ENCODE results near the gene CECR2. TPM values are rescaled to one million over a fixed set of nuclear protein-coding genes. Genes with fewer than 3 reads are reported as not detected.

The CECR2 gene
- total RNA-seq, 1 experiment from 2014 or later, result not detected

DNA sequence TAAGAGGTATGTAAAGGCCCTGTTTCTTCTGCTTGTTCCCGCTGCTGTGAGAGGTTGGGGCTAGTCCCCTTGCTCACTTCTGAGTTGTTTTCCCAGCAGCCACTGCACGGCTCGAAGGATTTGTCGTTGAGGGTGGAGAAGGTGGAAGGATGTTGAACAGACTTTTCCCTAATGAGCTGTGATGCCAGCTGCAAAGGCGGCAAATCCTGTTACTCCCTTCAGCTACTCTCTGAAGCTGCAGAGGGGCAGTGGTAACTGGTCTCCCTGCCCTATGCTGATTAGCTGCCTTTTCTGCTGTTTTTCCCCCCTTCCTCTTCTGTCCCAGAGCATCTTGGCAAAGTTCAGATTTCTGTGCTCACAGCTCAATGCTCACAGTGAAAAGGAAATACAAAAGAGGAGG lies 103.7 kb downstream of the CECR2 start:
- no peak overlapping the region for H3K4me3 ChIP-seq
- H3K36me3 ChIP-seq, result no peaks in the 10 kb centered on the region
- no peaks in the 10 kb centered on the region for H3K9me3 ChIP-seq (replicated peaks)
- no peak for DNase-seq (ENCODE audit: low read depth in 1 of 2, low spot score in 2 of 2)
- no peaks in the 10 kb centered on the region for H3K4me1 ChIP-seq (replicated peaks)
- H3K27me3 ChIP-seq (replicated peaks), result peaks cover 37% of the 10 kb centered on the region
- H3K27ac ChIP-seq, result no peak overlapping the region

DNA sequence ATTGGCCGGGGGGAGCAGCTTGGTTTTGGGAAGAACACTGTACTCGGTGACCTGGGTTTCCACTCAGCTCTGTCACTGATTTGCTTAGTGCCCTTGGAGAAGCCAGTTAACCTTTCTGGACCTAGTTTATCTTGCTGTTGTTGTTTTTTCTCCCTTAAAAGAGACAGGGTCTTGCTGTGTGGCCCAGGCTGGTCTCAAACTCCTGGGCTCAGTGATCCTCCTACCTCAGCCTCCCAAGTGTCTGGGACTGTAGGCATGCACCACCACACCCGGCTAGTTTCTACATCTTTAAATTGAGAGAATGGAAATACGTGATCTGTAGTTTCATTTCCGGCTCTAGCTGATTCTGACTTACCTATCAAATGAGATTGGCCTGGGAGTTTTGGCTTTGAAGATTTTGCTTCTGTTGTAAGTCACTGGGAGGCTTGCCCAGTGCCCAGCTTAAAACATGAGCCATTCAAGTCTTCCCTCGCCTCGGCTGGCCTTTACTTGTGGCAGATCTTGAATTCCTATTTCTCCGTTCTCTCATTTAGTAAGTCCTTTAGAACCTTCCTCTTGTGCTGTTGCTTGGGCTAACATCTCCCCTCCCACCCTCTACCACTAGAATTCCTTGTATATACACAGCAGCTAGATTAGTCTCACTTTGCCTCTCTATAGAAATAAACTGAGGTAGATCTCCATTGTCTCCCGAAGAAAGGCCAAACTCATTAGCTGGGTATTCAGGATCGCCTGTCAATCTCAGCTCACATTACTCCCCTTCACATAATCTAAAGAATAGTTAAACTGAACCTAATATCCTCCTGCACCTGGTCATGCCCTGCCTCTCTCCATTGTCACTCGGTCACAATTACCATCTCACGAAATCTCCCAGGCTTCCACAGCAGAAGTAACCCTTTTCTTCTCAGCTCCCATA lies 106.3 kb downstream of the CECR2 start:
- no peak for DNase-seq (ENCODE audit: low read depth in 1 of 2, low spot score in 2 of 2)
- no peak overlapping the region for H3K4me3 ChIP-seq
- H3K27me3 ChIP-seq (replicated peaks), result peaks cover 50% of the 10 kb centered on the region
- no peak overlapping the region for H3K27ac ChIP-seq
- no peaks in the 10 kb centered on the region for H3K36me3 ChIP-seq
- no peaks in the 10 kb centered on the region for H3K9me3 ChIP-seq (replicated peaks)
- no peaks in the 10 kb centered on the region for H3K4me1 ChIP-seq (replicated peaks)

DNA sequence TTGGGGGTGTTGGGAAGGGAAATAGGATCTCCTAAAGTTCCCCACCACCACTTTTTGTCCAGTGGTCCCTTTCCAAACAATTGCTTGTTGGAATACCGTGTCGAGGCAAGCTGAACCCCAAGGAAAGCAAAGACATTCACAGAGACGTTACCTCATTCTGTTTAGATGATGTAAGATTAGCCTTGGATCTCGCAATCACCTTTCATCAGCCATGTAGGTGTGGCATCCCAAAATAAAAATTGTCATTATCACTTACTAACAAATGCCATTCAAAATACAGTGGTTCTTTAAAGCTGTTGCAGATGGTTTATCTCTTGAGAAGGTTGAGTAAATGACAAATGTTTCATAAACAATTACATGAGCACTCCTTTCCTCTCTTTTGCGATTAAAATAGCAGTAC lies 107.6 kb downstream of the CECR2 start:
- no peak overlapping the region for H3K4me3 ChIP-seq
- DNase-seq (ENCODE audit: low read depth in 1 of 2, low spot score in 2 of 2), result no peak
- no peaks in the 10 kb centered on the region for H3K36me3 ChIP-seq
- no peaks in the 10 kb centered on the region for H3K9me3 ChIP-seq (replicated peaks)
- H3K27me3 ChIP-seq (replicated peaks), result peaks cover 50% of the 10 kb centered on the region
- no peaks in the 10 kb centered on the region for H3K4me1 ChIP-seq (replicated peaks)
- H3K27ac ChIP-seq, result no peak overlapping the region

DNA sequence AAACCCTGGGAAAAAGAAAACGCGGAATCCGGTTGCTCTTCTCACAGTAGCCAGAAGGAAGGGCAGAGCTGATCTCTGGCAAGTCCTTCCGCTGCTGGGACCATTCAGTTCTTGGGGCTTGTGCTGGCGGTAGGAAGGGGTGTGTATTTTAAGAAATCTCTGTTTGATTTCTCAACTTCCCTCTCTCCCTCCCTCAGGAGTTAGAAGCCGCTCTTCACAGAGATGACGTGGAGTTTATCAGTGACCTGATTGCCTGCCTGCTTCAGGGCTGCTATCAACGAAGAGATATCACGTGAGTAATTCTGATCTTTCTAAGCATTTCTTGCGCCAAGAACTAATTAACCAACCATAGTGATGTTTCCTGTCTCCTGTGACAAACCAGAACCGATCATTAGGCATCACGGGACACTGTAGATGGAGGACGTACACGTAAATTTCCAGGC lies 108.2 kb downstream of the CECR2 start:
- H3K4me3 ChIP-seq, result no peak overlapping the region

DNA sequence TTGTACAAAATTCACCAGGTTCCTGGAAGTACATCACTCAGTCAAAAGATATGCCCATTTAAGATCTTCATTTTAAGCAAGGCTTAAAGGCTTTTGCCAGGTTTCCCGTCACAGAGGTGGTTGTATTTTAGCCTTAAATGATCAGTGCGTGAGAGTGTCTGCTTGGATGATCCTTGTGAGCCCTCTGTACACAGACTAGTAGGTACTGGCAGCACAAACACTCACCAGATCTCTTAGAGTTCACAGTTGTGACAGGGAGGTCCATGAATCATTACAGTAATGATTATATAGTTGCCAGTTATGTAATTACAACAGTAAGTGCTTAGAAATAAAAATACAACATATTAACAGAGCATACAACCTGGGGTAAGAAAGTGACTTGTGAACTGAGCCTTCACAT lies 109.9 kb downstream of the CECR2 start:
- H3K27me3 ChIP-seq (replicated peaks), result peaks cover 31% of the 10 kb centered on the region
- H3K27ac ChIP-seq, result no peak overlapping the region
- H3K36me3 ChIP-seq, result no peaks in the 10 kb centered on the region
- DNase-seq (ENCODE audit: low read depth in 1 of 2, low spot score in 2 of 2), result no peak
- H3K4me3 ChIP-seq, result no peak overlapping the region
- H3K9me3 ChIP-seq (replicated peaks), result no peaks in the 10 kb centered on the region
- no peaks in the 10 kb centered on the region for H3K4me1 ChIP-seq (replicated peaks)

More for the DNA sequence above, 108.2 kb downstream of the CECR2 start:
- Histone ChIP-seq H3K27ac (no peak overlapping the region), H3K4me1 (replicated peaks) (no peaks in the 10 kb centered on the region), H3K9me3 (replicated peaks) (no peaks in the 10 kb centered on the region), H3K27me3 (replicated peaks) (peaks cover 48% of the 10 kb centered on the region), H3K36me3 (no peaks in the 10 kb centered on the region)
- no peak for DNase-seq (ENCODE audit: low read depth in 1 of 2, low spot score in 2 of 2)

DNA sequence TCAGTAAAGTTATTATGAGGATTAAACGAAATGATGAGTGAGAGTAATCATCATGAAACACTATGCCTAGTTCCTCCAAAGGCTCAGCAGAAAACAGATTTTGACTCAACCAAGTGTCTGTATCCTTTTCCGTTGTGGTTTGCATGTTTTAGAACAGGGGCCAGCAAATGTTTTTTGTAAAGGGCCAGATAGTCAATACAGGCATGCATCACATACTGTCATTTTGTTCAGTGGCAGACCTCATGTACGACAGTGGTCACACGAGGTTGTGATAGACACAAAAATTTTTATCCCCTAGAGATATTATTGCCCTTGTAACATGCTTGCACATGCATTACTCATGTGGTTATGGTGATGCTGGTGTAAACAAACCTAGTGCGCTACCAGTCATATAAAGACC lies 112.2 kb downstream of the CECR2 start:
- Histone ChIP-seq H3K36me3 (no peaks in the 10 kb centered on the region), H3K27ac (no peak overlapping the region), H3K27me3 (replicated peaks) (peaks cover 44% of the 10 kb centered on the region), H3K4me3 (no peak overlapping the region), H3K4me1 (replicated peaks) (no peaks in the 10 kb centered on the region), H3K9me3 (replicated peaks) (no peaks in the 10 kb centered on the region)
- no peak for DNase-seq (ENCODE audit: low read depth in 1 of 2, low spot score in 2 of 2)

DNA sequence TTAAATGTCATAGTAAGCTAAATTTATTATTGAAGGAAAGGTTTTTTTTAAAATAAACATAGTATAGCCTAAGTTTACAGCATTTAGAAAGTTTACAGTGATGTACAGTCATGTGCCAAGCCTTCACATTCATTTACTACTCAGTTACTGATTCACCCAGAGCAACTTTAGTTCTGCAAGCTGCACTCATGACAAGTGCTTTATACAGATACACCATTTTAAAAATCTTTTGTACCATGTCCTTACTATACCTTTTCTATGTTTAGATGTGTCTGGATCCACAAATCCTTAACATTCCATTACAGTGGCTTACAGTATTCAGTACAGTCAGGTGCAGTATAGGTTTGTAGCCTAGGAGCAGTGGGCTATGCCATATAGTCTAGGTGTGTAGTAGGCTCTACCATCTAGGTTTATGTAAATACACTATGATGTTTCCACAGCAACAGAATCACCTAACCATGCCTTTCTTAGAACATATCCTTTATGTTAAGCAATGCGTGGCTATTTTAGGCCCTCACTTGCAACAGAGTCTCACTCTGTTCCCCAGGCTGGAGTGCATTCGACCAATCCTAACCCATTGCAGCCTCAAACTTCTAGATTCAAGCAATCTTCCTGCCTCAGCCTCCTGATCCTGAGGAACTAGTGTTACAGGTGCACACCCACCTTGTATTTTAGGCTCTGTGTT lies 114.6 kb downstream of the CECR2 start:
- Histone ChIP-seq H3K36me3 (no peaks in the 10 kb centered on the region), H3K9me3 (replicated peaks) (no peaks in the 10 kb centered on the region), H3K4me1 (replicated peaks) (no peaks in the 10 kb centered on the region), H3K4me3 (no peak overlapping the region), H3K27me3 (replicated peaks) (peaks cover 31% of the 10 kb centered on the region), H3K27ac (no peak overlapping the region)
- no peak for DNase-seq (ENCODE audit: low read depth in 1 of 2, low spot score in 2 of 2)

DNA sequence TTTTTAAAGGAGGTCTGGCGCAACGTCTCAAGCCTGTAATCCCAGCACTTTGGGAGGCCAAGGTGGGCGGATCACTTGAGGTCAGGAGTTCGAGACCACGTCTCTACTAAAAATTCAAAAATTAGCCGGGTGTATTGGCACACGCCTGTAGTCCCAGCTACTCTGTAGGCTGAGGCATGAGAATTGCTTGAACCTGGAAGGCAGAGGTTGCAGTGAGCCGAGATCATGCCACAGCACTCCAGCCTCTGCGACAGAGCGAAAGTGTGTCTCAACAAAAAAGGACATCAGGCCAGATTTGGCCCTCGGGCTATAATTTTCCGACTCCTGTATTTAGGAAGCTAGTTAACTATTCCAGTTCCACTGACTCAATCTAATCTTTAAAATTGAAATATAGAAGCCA lies 115.3 kb downstream of the CECR2 start:
- Histone ChIP-seq H3K27me3 (replicated peaks) (peaks cover 27% of the 10 kb centered on the region), H3K4me3 (no peak overlapping the region), H3K9me3 (replicated peaks) (no peaks in the 10 kb centered on the region), H3K36me3 (no peaks in the 10 kb centered on the region), H3K4me1 (replicated peaks) (no peaks in the 10 kb centered on the region), H3K27ac (no peak overlapping the region)
- no peak for DNase-seq (ENCODE audit: low read depth in 1 of 2, low spot score in 2 of 2)

DNA sequence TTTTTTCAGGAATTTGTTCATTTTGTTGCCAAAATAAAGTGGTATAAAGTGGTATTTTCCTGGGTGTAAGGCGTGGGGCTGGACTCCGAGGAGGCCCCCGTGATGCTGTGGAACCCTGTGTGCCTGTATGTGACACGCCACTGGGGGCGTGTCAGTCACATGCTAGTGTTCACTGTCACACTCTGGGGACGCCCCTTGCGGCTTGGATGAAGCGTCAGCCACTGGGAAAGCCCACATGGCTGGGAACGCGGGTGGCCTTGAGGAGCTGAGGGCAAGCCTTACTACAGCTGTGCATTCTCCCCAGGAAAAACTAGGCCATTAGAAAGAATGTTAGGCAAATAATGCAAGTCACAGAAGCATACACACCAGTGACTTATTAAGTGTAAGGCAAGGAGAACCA lies 117.1 kb downstream of the CECR2 start:
- Histone ChIP-seq H3K27me3 (replicated peaks) (peaks cover 23% of the 10 kb centered on the region; the same call in 1 of the 2 replicates), H3K9me3 (replicated peaks) (no peaks in the 10 kb centered on the region), H3K4me3 (no peak overlapping the region), H3K36me3 (no peaks in the 10 kb centered on the region), H3K4me1 (replicated peaks) (no peaks in the 10 kb centered on the region), H3K27ac (no peak overlapping the region)
- DNase-seq (ENCODE audit: low read depth in 1 of 2, low spot score in 2 of 2), result no peak

DNA sequence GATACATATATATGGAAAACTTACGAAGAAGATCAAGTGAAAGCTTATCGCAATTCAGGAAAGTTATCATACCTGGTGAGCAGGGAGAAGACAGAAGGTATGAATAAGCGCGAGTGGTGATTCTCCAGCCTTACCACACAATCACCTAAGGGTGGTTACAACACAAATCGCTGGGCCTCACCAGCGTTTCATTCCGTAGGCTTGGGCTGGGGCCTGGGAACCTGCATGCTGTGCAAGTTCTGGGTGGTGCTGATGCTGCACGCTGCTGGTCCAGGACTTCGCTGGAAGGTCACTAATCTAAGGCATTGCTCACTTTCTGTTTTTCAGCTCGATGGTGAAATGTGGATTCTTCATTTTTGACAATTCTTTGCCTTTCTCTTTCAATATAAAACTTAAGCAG lies 117.5 kb downstream of the CECR2 start:
- H3K27me3 ChIP-seq (replicated peaks), result peaks cover 23% of the 10 kb centered on the region; the same call in 1 of the 2 replicates
- H3K36me3 ChIP-seq, result no peaks in the 10 kb centered on the region
- no peaks in the 10 kb centered on the region for H3K4me1 ChIP-seq (replicated peaks)
- H3K9me3 ChIP-seq (replicated peaks), result no peaks in the 10 kb centered on the region
- H3K4me3 ChIP-seq, result no peak overlapping the region
- no peak for DNase-seq (ENCODE audit: low read depth in 1 of 2, low spot score in 2 of 2)
- H3K27ac ChIP-seq, result no peak overlapping the region

DNA sequence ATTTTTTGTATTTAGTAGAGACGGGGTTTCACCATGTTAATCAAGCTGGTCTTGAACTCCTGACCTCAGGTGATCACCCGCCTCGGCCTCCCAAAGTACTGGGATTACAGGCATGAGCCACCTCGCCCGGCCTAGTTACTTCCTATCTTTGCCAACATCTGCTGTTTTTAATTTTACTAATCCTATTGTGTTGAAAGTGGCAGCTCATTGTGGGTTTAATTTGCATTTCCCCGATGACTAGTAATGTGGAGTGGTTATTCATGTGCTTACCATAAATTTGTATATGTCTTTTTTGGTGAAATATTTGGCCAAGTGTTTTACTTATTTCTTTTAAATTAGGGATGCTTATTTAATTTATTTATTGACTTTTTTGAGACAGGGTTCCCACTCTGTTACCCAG lies 119.8 kb downstream of the CECR2 start:
- Histone ChIP-seq H3K9me3 (replicated peaks) (no peaks in the 10 kb centered on the region), H3K36me3 (no peaks in the 10 kb centered on the region), H3K27ac (no peak overlapping the region), H3K4me3 (no peak overlapping the region), H3K27me3 (replicated peaks) (peaks cover 35% of the 10 kb centered on the region; the same call in 1 of the 2 replicates), H3K4me1 (replicated peaks) (no peaks in the 10 kb centered on the region)
- DNase-seq (ENCODE audit: low read depth in 1 of 2, low spot score in 2 of 2), result no peak

DNA sequence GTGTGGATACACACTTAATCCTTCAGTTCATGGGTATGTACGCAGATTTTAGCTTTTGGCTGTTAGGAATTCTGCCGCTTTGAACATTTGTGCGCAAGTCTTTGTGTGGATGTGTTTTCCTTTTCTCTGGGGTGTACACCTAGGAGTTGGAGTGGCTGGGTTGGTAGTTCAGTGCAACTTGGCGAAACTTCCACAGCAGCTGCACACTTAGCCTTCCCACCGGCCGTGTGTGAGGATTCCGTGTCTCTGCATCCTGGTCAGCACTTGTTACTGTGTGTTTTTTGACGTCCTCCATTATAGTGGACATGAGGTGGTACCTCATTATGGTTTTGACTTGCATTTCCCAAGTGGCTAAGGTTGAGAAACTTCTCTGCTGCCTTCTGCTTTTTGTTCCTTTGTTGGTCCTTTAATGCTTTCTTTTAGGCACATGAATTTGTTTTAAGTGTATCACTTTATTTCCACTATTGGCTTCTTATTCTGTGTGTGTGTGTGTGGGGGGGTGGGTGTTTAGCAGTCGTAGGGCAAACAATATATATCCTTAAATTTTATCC lies 121.9 kb downstream of the CECR2 start:
- Histone ChIP-seq H3K27me3 (replicated peaks) (peaks cover 25% of the 10 kb centered on the region; the same call in 1 of the 2 replicates), H3K4me3 (no peak overlapping the region), H3K4me1 (replicated peaks) (no peaks in the 10 kb centered on the region), H3K36me3 (no peaks in the 10 kb centered on the region), H3K27ac (no peak overlapping the region), H3K9me3 (replicated peaks) (no peaks in the 10 kb centered on the region)
- DNase-seq (ENCODE audit: low read depth in 1 of 2, low spot score in 2 of 2), result no peak

DNA sequence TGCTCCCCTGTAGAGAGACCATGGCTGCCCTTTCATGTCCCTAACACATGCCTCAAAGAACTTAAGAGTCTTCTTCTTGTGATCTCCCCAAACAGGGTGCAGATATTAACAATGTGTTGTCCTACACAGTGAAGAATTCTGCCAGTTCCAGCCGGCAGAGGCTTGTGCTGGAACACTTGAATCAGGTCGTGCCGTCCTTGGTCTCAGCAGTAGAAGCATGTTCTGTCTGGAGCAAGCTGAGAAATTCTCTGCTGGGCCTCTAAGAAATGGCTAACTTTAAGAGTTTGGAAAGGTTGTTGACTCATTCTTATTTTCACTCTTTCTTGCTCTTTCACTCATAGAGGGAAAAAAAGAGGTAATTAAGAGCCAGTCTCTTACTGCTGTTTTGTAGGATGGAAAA lies 123.0 kb downstream of the CECR2 start:
- Histone ChIP-seq H3K27me3 (replicated peaks) (peaks cover 25% of the 10 kb centered on the region), H3K4me3 (no peak overlapping the region), H3K36me3 (no peaks in the 10 kb centered on the region), H3K4me1 (replicated peaks) (no peaks in the 10 kb centered on the region), H3K27ac (no peak overlapping the region), H3K9me3 (replicated peaks) (no peaks in the 10 kb centered on the region)
- no peak for DNase-seq (ENCODE audit: low read depth in 1 of 2, low spot score in 2 of 2)

DNA sequence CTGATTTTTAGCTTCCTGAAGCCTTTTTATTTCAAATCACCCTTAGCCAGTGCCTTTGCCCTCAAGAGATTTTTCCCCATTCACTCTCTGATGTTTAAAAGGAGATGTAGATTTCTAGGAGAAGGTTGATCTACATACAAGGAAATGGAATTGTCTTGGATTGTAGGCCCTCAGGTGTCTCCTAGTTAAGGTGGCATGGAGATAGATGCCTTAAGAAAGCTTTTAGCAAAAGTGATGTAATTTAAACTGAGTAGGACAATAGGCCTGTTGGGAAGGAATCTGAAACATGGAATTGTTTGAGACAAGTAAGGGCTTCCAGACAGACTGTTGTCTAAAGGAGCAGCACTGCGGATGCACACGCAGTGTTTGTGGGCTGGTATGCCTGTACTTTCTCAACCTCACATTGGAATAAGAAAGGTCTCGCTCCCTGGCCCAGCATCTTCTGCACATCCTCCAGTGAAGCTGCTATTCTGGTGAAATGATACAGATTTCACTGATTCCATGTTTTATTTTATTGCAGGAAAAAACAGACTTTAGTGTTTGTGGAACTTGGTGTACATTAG lies 124.2 kb downstream of the CECR2 start:
- Histone ChIP-seq H3K9me3 (replicated peaks) (no peaks in the 10 kb centered on the region), H3K4me1 (replicated peaks) (no peaks in the 10 kb centered on the region), H3K27me3 (replicated peaks) (peaks cover 24% of the 10 kb centered on the region), H3K27ac (no peak overlapping the region), H3K4me3 (no peak overlapping the region), H3K36me3 (no peaks in the 10 kb centered on the region)
- DNase-seq (ENCODE audit: low read depth in 1 of 2, low spot score in 2 of 2), result no peak
